ENCODE results near the gene MEG3. TPM values are rescaled to one million over a fixed set of nuclear protein-coding genes. Genes with fewer than 3 reads are reported as not detected.

Gene MEG3
- total RNA-seq, 1 experiment from 2014 or later, result 62.4 TPM

GRCh38 chr14:100791348-100791735 is 34.6 kb upstream of the MEG3 start:
- ATAC-seq, result no peak
- Histone ChIP-seq H3K36me3 (ENCODE audit: control insufficient read depth, insufficient read depth, low read length) (no peaks in the 10 kb centered on the region), H3K27me3 (ENCODE audit: control insufficient read depth, insufficient read depth, low read length) (no peaks in the 10 kb centered on the region), H3K9me3 (ENCODE audit: control insufficient read depth, insufficient read depth, low read depth, low read length) (no peaks in the 10 kb centered on the region), H3K4me3 (ENCODE audit: low read depth in 2 of 2, low read length in 2 of 2) (no peak overlapping the region), H3K4me1 (ENCODE audit: control insufficient read depth, insufficient read depth, low read length) (no peaks in the 10 kb centered on the region), H3K27ac (ENCODE audit: low read length) (no peak overlapping the region)
- in situ Hi-C loops (cut with HindIII; ENCODE audit: low pct_unique_long_range_greater_than_20kb, low sequenced_read_pairs) (no loop called here), intact Hi-C loops (cut with micrococcal nuclease; ENCODE audit: unreplicated experiment) (no loop called here)
- CTCF ChIA-PET, result no interaction called here
- TF ChIP-seq SIN3A (IDR thresholded peaks at IDR 0.05; ENCODE audit: borderline replicate concordance, insufficient read depth, low read depth, low read length) (no peak), REST (IDR thresholded peaks at IDR 0.05; ENCODE audit: insufficient read depth in 1 of 2, low read depth in 2 of 2, low read length in 1 of 2) (no peak), TCF7L2 (IDR thresholded peaks at IDR 0.05; ENCODE audit: low read depth, low read length) (no peak), POLR2AphosphoS5 (IDR thresholded peaks at IDR 0.05; ENCODE audit: low read depth, low read length) (no peak)
- TF ChIP-seq, protein P1, sequence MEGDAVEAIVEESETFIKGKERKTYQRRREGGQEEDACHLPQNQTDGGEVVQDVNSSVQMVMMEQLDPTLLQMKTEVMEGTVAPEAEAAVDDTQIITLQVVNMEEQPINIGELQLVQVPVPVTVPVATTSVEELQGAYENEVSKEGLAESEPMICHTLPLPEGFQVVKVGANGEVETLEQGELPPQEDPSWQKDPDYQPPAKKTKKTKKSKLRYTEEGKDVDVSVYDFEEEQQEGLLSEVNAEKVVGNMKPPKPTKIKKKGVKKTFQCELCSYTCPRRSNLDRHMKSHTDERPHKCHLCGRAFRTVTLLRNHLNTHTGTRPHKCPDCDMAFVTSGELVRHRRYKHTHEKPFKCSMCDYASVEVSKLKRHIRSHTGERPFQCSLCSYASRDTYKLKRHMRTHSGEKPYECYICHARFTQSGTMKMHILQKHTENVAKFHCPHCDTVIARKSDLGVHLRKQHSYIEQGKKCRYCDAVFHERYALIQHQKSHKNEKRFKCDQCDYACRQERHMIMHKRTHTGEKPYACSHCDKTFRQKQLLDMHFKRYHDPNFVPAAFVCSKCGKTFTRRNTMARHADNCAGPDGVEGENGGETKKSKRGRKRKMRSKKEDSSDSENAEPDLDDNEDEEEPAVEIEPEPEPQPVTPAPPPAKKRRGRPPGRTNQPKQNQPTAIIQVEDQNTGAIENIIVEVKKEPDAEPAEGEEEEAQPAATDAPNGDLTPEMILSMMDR (IDR thresholded peaks at IDR 0.05), result no peak
- no peak for DNase-seq (ENCODE audit: low read depth, low spot score)
- POLR2A ChIA-PET, result no interaction called here
- no TSS peak for BruUV-seq (replicated peaks)

GRCh38 chr14:100791995-100792394 is 33.9 kb upstream of the MEG3 start:
- no peak overlapping the region for H3K27ac ChIP-seq (ENCODE audit: low read length)
- no TSS peak for BruUV-seq (replicated peaks)
- ATAC-seq (no peak), DNase-seq (ENCODE audit: low read depth, low spot score) (no peak)
- TF ChIP-seq TCF7L2 (IDR thresholded peaks at IDR 0.05; ENCODE audit: low read depth, low read length) (no peak), REST (IDR thresholded peaks at IDR 0.05; ENCODE audit: insufficient read depth in 1 of 2, low read depth in 2 of 2, low read length in 1 of 2) (no peak), POLR2AphosphoS5 (IDR thresholded peaks at IDR 0.05; ENCODE audit: low read depth, low read length) (no peak), SIN3A (IDR thresholded peaks at IDR 0.05; ENCODE audit: borderline replicate concordance, insufficient read depth, low read depth, low read length) (no peak)
- TF ChIP-seq, protein P1 (IDR thresholded peaks at IDR 0.05), result no peak
- H3K4me3 ChIP-seq (ENCODE audit: low read depth in 2 of 2, low read length in 2 of 2), result no peak overlapping the region
- CTCF ChIA-PET, result no interaction called here
- H3K36me3 ChIP-seq (ENCODE audit: control insufficient read depth, insufficient read depth, low read length), result no peaks in the 10 kb centered on the region
- H3K9me3 ChIP-seq (ENCODE audit: control insufficient read depth, insufficient read depth, low read depth, low read length), result no peaks in the 10 kb centered on the region
- H3K27me3 ChIP-seq (ENCODE audit: control insufficient read depth, insufficient read depth, low read length), result no peaks in the 10 kb centered on the region
- POLR2A ChIA-PET, result interaction anchor here (0.6 kb wide), 1 partner anchor 37 kb away, joined by 4 read pairs; no protein-coding TSS in a partner anchor
- intact Hi-C loops (cut with micrococcal nuclease; ENCODE audit: unreplicated experiment), result no loop called here
- H3K4me1 ChIP-seq (ENCODE audit: control insufficient read depth, insufficient read depth, low read length), result no peaks in the 10 kb centered on the region
- in situ Hi-C loops (cut with HindIII; ENCODE audit: low pct_unique_long_range_greater_than_20kb, low sequenced_read_pairs), result no loop called here

Measured in Panc1 (cell line).